ENCODE results near the gene C19orf38.

DNA sequence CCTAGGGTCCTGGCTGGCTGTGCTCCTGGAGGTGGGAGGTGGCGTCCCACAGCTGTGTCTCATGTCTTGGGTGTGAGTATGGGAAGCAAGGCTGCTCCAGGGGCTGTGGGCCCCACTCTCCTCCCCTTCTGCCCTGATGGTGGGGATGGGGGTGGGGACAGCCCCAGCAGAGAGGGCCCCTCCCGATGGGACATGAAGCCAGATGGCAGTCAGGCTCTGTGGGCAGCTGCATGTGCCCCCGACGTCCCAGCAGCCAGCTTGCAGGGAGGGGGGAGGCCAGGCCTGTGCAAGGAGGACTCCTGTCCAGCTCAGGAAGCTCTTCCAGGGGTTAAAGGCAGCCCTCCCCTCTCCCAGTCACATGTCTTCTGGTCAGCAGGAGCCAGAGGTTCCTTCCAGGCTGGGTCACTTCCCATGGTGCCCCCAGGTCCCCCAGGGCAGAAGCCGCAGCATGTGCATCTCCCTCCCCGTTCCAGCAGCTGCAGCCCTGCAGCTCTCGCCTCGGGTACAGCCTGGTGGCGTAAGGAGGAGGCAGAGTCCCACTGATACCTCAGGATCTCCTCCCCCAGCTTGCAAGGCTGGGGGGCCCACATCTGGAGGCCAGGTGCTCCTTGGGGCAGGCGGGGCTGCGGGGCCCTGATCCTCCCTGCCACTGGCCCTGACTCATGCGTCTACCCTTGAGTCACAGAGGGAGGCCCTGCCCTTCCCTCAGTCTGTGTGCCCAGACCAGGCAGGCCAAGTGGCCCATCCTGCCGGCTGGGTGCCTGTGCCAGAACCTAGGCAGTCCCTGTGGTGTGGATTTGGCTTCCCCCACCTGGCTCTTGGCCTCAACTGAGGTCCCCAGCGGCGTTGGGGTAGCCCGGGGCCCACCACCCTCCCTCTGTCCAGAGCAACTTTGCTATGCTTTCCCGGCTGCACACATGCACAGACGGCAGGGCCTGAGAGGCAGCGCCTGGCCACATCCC lies 67.2 kb downstream of the C19orf38 start:
- TF ChIP-seq, protein P1, sequence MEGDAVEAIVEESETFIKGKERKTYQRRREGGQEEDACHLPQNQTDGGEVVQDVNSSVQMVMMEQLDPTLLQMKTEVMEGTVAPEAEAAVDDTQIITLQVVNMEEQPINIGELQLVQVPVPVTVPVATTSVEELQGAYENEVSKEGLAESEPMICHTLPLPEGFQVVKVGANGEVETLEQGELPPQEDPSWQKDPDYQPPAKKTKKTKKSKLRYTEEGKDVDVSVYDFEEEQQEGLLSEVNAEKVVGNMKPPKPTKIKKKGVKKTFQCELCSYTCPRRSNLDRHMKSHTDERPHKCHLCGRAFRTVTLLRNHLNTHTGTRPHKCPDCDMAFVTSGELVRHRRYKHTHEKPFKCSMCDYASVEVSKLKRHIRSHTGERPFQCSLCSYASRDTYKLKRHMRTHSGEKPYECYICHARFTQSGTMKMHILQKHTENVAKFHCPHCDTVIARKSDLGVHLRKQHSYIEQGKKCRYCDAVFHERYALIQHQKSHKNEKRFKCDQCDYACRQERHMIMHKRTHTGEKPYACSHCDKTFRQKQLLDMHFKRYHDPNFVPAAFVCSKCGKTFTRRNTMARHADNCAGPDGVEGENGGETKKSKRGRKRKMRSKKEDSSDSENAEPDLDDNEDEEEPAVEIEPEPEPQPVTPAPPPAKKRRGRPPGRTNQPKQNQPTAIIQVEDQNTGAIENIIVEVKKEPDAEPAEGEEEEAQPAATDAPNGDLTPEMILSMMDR (IDR thresholded peaks at IDR 0.05 in 8 of 11, conservative IDR thresholded peaks at IDR 0.05 in 3 of 11) = no peak
- no peak for TF ChIP-seq POLR2A (IDR thresholded peaks at IDR 0.05)
